Measurements from ENCODE around the gene RYR3.
"Not testable (repeated sequence)": the region's sequence is repeated elsewhere in the genome, so short reads cannot be mapped to it uniquely, and the experiment has no call there.

RYR3 gene

DNA sequence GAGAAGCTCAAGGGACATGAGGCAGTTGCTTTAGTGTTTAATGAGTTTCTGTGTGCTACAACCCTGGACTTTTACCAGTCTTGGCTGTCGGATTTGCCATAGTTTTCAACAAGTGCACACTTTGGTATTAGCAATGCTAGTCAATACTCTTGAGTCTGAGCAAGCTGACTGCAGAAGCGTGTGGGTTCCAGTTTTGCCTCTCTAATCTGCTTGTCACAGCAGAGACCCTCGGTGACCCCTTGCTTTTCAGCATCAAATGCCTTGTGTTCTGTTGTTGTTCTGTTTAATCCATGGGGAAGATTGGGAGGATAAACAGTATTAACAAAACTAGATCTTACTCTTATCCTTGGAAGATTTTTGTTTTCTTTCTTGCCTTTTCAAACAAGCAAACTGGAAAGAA is 463.2 kb downstream of the RYR3 start:
- DNase-seq (ENCODE audit: low read depth), result no peak

DNA sequence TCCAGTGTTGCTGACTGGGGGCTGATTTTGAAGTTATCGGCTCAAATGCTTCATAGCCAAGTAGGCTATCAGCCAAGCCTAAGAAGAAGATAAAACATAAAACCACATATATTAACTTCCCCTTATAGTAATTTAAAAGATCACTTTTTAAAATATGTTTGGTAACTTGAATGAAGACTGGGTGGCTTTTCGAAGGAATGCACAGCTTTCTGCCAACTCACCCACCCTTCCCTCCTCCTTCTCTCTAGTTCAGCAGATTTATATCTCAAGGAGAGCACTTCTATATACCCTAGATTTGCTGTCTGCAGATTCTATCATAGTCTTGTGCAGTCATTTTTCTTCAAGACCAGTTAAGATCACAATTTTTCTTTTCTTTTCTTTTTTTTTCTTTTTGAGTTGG is 468.1 kb downstream of the RYR3 start:
- DNase-seq (ENCODE audit: low read depth), result no peak

DNA sequence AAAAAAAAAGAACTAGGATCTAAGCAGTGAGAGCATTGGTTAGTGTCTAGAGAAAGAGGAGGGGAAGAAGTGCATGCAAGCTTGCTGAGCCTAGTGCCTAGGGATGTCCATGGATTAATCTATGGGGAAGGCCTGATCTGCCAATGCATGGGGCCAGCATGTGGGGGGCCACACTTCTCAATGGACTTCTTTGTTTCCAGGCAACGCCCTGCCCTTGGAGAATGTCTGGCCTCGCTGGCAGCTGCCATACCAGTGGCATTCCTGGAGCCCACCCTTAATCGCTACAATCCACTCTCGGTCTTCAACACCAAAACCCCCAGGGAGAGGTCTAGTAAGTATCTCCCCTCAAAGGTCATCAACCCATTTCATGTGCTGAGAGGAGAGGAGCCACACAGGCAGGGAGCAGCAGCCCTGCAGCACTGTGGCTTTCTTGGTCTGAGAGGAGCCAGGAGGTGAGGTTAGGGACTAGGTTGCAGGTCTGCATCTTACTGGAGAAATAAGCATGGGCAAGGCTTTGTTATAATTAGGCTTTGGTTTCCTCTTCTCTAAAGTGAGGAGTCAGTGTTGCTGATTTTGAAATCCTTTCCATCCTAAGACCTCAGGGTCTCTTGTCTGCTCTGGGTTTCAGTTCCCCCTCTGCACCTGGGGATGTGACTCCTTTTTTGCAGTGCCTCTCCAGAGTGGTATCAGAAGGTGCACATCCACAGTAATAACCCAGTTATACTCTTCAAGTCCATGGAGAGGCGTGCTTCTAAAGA is 469.4 kb downstream of the RYR3 start:
- DNase-seq (ENCODE audit: low read depth), result no peak

DNA sequence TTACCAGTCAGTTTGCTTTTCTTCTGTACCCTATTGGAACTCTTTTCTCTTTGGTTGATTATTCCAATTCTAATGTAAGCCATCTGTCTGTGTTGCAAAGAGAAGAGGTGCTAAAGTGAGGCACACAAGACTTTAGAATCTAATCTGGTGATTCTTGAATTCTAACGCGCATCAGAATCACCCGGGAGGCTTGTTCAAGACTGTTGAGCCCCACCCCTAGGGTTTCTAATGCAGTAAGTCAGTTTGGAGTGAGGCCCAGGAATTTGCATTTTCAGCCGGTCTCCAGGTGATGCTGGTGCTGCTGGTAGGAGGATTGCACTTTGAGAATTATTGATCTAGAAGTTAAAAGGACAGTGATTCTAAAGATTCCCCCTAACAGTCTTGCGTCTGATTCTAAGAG is 472.2 kb downstream of the RYR3 start:
- no peak for DNase-seq (ENCODE audit: low read depth)

DNA sequence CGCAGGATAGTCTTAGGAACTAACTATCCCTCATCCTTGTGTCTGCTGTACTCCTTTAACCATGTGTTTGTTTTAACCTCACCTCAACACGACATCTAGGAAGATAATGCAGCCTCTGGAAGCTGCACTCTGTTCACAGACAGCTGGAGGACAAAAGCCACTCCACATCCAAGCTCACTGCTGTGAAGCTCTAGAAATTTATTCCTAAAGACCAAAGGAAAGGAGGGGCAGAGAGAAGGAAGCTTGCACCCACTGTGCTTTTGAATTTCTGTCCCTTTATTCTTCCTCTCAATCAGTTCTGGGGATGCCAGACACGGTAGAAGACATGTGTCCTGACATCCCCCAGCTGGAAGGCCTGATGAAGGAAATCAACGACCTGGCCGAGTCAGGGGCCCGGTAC is 474.6 kb downstream of the RYR3 start:
- DNase-seq (ENCODE audit: low read depth), result no peak

DNA sequence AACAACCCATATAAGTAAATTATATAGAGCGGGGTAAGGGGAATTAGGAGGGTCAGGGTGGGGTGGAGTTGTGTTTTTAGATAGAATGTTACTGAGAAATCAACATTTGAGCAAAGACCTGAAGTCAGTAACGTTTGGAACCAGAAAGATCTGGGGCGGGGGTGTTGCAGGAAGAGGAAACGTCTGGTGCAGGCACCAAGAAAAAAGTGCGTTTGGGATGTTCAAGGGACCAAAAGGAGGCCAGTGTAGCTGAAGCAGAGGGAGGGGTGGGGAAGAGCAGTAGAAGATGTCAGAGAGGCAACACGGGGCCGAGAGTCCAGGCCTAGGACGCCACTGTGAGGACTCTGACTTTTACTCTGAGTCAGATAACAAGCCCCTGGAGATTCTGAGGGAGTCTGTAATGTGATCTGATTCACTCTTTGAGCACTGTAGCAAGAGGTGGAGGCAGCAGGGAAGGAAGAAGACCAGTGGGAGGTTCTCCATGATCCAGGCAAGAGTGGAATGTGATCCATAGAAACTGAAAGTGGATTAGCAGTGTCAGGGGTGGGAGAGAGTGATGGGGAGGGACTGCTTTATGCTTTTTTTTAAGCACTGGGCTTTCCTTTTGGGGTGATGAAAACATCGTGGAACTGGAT is 478.3 kb downstream of the RYR3 start:
- no peak for DNase-seq (ENCODE audit: low read depth)

DNA sequence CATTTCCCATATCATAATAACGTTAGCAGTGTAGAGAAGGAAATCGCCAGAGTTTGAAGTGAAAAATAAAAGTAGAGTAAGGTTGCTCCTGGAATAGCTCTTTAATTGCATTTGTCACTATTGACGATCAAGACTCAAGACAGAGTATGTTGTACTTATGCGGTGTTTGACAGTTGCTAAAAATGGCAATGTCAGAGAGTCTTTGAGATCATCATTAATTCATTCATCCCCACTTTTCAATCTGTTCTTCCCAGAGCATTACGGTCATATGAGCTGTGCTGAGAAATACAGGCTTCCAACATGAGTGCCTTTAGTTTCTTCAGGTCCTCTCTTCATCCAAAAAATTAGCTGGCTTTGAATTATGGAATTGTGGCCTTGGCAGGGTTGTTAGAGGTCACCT is 483.7 kb downstream of the RYR3 start:
- no peak for DNase-seq (ENCODE audit: low read depth)

DNA sequence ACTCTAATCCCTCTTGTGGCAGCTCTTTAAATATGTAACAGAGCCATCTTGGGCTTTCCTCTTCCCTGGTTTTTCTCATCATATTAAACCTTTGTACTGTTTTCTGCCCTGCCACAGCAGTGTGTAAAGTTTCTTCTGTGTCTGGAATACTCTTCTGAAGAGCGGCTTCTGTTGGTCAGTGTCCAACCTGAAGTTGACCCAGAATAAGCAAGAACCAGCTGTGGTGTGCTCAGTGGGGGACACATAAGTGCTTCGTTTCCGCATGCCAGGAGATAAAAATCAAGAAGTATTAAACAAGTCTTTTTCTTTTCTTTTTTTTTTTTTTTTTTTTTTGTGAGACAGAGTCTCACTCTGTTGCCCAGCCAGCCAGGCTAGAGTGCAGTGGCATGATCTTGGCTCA is 484.3 kb downstream of the RYR3 start:
- DNase-seq (ENCODE audit: low read depth), result no peak

DNA sequence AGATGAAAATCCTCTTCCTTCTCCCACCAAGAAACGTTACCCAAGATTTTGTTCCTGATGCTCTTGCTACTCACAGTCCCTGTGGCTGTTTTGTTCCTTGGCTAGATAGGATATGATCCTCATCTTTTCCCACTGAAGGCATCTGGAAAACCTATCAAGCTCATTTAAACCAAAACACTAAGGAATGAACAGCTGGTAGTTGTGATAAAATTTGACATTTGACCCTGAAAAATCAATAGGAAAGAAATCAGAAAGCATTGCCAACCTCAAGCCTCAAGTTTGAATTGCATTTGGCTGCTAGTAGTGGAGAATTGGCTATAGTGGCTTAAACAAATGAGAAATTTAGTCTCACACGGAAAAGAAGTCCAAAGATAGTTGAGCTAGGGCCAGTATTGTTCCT is 486.9 kb downstream of the RYR3 start:
- no peak for DNase-seq (ENCODE audit: low read depth)

DNA sequence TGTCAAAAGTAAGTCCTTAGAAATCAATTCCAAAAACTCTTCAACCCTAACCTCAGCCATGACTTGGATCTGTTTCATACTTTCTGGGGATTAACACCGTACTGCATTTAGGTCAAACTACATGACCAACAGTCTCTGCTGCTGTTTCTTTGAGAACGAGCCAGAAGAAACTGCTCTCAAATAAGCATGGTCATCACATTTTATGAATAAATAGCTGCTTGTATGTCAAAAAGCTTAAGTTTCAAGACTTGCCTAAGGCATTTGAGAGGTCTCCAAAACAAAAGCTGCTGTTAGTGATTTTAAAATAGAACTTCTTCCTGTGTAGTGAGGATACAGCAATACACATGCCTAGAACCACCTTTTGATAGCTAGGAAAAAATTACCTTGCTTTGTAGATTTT is 491.2 kb downstream of the RYR3 start:
- no peak for DNase-seq (ENCODE audit: low read depth)

DNA sequence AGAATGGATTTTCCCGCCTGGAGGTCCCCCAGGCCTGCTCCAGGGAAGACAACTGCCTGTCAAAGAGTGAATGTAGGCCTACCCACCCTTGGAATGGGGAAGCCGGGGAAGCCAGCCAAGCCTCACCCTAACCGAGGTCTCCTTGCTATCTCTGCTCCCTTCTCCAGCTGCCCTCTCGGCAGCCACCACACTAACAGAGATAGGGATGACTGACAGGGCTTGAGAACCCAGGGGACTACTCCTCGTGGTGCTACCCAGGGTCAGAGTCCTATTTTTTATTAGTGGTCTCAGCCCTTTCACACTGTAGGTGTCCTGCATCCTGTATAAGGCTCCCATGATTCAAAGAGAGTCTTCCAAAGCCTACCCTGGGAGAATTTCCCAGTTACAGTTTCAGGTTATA is 496.9 kb downstream of the RYR3 start:
- no peak for DNase-seq (ENCODE audit: low read depth)

DNA sequence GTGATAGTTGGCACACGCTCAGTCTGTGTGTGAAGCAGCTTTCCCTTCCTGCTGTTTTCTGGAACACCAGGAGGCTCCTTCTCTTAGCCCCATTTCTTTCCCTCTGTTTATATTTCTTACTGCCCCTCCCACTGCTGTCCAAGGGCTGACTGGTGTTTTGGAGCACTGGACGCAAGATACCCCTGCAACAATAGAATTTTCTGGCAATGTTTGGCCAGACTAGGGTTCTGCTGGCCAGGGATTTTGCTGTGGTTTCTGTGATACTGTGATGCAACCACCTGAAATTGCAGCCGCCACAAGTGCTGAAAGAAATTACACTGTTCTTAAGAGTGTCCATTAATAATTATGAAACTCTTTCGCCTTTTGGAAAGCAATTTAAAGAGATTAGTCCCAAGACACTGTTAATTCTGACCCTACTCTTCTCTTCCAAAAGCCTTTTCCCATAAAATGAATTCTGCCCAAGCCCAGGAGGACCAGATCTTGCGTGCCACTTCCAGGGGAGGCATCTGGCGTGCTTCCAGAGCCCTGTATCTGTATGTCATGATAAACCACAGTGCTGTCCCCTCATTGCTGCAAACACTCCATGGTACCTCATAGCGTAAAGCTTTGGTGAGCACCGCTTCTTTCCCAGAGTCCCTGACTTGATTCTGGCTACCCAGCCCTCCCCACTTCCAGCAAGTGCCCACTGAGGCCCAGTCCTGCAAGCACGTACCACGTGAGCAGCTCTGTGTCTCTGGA is 498.1 kb downstream of the RYR3 start:
- no peak for DNase-seq (ENCODE audit: low read depth)

DNA sequence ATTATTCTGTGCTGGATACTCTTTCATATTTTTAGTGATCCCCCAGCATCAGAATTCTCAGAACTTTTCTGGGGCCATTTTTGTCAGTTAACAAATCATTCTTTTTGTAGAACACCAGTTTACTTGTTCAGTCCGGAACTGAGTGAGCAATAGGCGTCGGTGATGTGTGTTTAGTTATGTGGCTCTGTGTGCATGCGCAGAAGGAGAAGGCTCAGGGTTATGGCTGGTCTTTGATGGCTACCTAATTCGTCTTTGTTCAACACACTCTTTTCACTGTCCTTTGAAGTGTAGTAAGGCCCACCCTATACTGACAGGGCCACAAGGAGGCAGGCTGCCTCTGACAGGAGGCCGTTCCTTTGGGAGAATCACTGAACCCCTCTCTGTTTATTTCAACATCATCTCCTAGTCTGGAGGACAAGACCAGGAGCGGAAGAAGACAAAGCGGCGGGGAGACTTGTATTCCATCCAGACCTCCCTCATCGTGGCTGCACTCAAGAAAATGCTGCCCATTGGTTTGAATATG is 499.4 kb downstream of the RYR3 start:
- no peak for DNase-seq (ENCODE audit: low read depth)

DNA sequence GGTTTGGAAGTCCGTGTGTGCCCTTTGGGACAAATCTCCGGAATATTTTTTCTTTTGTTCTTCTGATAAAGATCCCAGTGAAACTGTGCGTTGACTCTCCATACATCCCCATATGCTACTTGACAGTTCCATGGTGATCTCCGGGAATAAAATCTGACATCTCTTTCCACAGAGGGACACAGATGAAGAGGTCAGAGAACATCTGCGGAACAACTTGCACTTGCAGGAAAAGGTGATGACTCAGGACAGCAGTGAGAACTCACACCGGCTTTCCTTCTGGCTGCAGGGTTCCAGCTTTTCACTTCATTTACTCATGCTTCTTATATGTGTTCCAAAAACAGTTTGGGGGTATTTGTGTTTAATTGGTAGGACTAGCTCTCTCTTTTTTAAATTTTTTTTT is 500.0 kb downstream of the RYR3 start:
- no peak for DNase-seq (ENCODE audit: low read depth)

DNA sequence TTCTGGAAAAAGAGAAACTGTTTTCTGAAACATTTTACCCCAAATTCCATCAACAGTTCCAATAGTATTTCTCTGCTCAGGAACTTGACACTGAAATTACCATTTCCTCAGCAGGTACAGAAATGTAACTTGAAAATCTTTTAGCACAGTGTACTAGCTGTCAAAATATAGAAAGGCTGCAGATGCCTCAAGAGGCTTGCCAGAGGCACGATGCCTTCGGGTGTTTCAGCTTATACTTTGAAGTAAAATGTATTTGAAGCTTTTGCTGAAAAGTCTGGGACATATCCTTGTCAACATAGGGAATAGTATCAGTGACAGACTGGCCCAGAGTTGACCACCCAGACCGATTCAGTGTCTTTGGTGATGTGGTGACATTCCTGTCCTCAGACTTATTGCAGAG is 503.1 kb downstream of the RYR3 start:
- no peak for DNase-seq (ENCODE audit: low read depth)

DNA sequence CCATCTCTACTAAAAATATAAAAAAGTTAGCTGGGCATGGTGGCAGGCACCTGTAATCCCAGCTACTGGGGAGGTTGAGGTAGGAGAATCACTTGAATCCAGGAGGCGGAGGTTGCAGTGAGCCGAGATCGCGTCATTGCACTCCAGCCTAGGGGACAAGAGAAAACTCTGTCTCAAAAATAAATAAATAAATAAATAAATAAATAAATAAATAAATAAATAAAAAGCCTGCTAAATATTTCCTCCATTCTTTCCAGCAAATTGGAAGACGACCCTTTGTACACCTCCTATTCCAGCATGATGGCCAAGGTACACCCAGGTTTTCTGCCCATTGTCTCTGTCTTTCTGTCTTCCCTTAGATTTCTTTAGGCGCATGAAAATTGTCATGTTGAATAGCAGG is 508.7 kb downstream of the RYR3 start:
- DNase-seq (ENCODE audit: low read depth), result not testable (repeated sequence)

DNA sequence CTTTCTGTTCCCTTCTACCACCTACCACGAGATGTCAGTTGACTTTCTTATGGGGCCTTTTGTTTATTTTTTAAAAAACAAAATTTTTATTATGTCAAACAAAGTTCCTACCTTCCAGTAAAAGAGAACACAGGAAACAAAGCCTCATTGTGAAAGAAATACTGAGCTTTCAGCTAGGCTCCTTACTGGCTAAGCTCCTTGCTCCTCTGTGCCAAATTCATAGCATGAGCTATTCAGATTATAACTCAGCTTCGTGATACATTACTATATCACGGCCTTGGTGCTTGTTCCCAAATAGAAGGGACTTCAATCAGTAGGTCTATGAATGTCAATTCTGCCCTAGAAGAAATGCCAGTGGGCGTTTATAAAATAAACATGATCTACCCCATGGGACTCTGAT is 511.7 kb downstream of the RYR3 start:
- DNase-seq (ENCODE audit: low read depth), result no peak

DNA sequence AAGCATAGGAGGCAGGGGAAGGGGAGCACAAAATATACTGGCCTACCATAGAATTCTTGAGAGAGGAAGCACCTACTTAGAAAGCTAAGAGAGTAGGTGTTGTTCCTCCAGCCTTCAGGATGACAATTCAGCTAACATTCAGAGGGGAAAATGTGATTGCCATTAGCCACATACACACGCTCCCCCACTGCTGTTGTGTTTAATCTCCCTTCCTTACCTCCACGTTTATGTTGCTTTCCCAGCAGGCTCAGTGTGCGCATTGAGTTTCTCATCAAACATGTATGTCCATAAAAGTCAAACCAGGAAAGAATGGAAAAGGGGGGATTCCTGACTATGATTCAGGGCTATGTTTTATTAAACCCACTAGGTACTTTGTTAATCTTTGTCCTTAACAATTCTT is 512.4 kb downstream of the RYR3 start:
- no peak for DNase-seq (ENCODE audit: low read depth)

DNA sequence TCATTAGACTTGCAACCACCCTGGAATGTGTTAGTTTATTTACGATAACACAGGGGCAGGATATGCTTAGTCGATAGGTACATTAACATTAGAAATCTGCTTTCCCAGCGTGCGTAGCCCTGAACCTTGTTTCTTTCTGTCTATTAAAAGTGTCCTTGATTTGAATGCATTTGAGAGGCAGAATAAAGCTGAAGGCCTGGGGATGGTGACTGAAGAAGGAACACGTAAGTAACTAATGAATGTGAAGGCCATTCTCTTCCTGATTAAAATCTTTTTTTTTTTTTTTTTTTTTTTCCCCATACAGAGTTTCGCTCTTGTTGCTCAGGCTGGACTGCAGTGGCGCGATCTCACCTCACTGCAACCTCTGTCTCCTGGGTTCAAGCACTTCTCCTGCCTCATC is 514.7 kb downstream of the RYR3 start:
- no peak for DNase-seq (ENCODE audit: low read depth)

DNA sequence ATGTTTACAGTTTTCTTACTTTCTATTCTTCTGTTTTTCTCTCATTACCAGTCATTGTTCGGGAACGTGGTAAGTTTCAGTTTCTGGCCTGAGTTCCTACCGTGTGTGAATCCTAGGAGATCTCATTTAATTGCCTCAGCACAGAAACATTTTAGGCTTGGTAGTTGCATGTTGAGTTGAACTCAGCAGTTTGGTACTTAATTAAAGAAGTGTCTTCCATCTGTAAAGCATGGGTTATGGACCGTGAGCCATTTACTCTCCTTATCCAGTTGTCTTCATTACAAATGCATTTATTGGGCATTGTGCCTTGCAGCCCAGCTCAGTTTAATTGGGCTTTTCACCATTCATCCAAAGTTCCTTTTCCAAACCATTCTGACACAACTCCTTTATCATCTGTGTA is 515.4 kb downstream of the RYR3 start:
- DNase-seq (ENCODE audit: low read depth), result no peak

DNA sequence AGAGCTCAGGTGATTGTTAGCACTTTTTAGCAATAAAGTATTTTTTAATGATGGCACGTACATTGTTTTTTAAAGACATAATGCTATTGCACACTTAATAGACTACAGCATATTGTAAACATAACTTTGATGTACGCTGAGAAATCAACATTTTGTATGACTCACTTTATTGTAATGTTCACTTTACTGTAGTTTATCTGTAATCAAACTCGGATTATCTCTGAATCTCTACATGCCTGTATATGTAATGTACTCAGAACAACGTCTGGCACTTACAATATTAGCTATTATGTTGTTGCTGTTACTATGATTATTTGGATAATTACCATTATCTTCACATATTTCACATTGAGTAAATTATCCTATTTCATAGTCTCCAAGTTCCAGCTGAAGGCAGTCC is 519.6 kb downstream of the RYR3 start:
- no peak for DNase-seq (ENCODE audit: low read depth)

DNA sequence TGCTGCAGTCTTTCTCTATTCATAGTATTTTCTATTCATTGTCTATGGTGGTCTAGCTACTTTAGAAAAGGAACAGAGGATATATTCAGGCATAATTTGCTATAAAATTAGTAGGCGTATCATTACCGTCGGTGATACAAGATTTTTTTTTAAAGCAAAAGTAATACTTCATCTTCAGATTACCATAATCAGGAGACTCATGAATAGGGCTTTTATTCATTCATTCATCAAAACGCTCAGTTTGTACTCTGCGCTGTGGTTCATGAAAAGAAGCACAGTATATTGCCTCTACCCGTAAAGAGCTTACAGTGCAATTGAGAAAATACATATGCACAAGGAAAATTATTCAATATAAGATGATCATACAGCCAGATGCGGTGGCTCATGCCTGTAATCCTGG is 520.9 kb downstream of the RYR3 start:
- DNase-seq (ENCODE audit: low read depth), result no peak
